Colonic mucosa (tissue), 4 donors: ENCODE results near the gene PLCG2. TPM values are rescaled to one million over a fixed set of nuclear protein-coding genes. Genes with fewer than 3 reads are reported as not detected.
A peak's percentile ranks its signal among the peaks of the same experiment; 100 is the strongest.

Experiments used
- DNase-seq: peaks from one replicate; pipeline ENCODE4 v3.0.0-alpha.2; 2020
- H3K27ac ChIP-seq: fragments of 200-600 bp; one replicate; pipeline ENCODE4 v1.8.0; 2021
- H3K27me3 ChIP-seq: fragments of 200-600 bp; one replicate; pipeline ENCODE4 v1.8.0; 2021
- H3K36me3 ChIP-seq: fragments of 200-600 bp; one replicate; pipeline ENCODE4 v1.8.0; 2021
- H3K4me1 ChIP-seq: fragments of 200-600 bp; one replicate; pipeline ENCODE4 v1.8.0; 2021; ENCODE audit warnings: mild to moderate bottlenecking
- H3K4me3 ChIP-seq: fragments of 200-600 bp; one replicate; pipeline ENCODE4 v1.8.0; 2021
- H3K9ac ChIP-seq, 2 donors: one replicate each; pipeline ENCODE4 v1.7.0; 2013; ENCODE audit warnings: control low read depth in 2 of 2, low read depth in 2 of 2, low read length in 2 of 2
- H3K9me3 ChIP-seq: fragments of 200-600 bp; one replicate; pipeline ENCODE4 v1.8.0; 2021
- intact Hi-C: fragments of 100-400 bp; cut with DNase I; formaldehyde crosslinking; loops from one replicate; pipeline ENCODE4 v1.14.1; 2022
- total RNA-seq, 2 donors: library from RNA; stranded (reverse); fragmentation: NEBNext Ultra II Directional in 1 of 2; extraction: Animal tissue kit (Norgen Biotek cat#: 25700) in 1 of 2; gene quantifications; one replicate each; pipeline ENCODE4 v1.2.1, GENCODE V29; 2021
- TF ChIP-seq, protein P1 (sequence below): fragments of 200-600 bp; IDR thresholded peaks from one replicate; pipeline ENCODE4 v1.8.0; 2022; ENCODE audit warnings: antibody characterized with exemption, mild to moderate bottlenecking
- donor health status: healthy.
- donor health status: DM: no; HTN: no; CAD: no.
- donor health status: DM: no; HTN: no; CAD: no.

PLCG2 gene
- total RNA-seq, 2 donors from 2014 or later: 9.1 to 9.6 TPM

GRCh38 chr16:81813648-81814047 lies 34.6 kb downstream of the PLCG2 start:
- Histone ChIP-seq H3K9me3 (no peaks in the 10 kb centered on the region), H3K4me1 (no peaks in the 10 kb centered on the region)
- TF ChIP-seq, protein P1, sequence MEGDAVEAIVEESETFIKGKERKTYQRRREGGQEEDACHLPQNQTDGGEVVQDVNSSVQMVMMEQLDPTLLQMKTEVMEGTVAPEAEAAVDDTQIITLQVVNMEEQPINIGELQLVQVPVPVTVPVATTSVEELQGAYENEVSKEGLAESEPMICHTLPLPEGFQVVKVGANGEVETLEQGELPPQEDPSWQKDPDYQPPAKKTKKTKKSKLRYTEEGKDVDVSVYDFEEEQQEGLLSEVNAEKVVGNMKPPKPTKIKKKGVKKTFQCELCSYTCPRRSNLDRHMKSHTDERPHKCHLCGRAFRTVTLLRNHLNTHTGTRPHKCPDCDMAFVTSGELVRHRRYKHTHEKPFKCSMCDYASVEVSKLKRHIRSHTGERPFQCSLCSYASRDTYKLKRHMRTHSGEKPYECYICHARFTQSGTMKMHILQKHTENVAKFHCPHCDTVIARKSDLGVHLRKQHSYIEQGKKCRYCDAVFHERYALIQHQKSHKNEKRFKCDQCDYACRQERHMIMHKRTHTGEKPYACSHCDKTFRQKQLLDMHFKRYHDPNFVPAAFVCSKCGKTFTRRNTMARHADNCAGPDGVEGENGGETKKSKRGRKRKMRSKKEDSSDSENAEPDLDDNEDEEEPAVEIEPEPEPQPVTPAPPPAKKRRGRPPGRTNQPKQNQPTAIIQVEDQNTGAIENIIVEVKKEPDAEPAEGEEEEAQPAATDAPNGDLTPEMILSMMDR: no peak

DNA sequence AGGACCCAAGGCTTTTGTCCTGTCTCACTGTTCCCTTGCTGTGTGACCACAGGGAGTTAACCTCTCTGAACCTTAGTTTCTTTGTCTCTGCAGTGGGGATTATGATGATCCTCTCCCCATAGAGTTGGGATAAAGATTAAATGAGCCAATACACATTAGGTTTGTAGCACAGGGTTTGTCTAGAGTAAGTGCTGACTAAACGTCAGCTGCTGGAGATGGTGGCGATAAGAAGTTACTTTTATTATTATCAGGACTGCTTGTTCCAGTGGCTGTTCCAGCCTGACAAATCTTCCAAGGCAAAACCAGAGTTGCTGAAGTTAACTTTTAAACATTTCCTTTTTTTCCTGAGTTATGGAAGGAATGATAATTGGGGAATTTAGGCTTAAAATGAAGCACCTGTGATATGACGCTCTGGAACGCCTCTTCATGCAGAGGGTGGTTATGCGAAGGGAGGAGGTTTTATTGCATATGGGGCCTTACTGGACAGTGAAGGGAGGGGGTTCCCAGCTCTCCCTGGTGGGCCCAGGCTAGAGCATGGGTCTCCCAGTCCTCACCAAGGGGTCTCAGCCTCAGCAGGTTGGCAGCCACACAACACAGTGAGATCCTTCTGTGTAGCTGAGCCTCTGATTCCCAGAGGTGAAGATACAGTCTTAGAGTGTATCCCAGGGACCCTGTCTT lies 35.8 kb downstream of the PLCG2 start:
- H3K4me1 ChIP-seq: no peaks in the 10 kb centered on the region
- TF ChIP-seq, protein P1: no peak
- H3K27me3 ChIP-seq: no peaks in the 10 kb centered on the region
- H3K9me3 ChIP-seq: no peaks in the 10 kb centered on the region
- H3K36me3 ChIP-seq: no peaks in the 10 kb centered on the region
- H3K4me3 ChIP-seq: no peak overlapping the region
- peak overlapping the region in 1 of 2 donors; percentile 1 for H3K9ac ChIP-seq
- no peak for DNase-seq
- no peak overlapping the region for H3K27ac ChIP-seq
- intact Hi-C loops: no loop called here

More at GRCh38 chr16:81813648-81814047, 34.6 kb downstream of the PLCG2 start:
- no peak overlapping the region for H3K4me3 ChIP-seq
- no peak for DNase-seq
- intact Hi-C loops: no loop called here
- H3K27ac ChIP-seq: no peak overlapping the region
- no peaks in the 10 kb centered on the region for H3K36me3 ChIP-seq
- no peaks in the 10 kb centered on the region for H3K27me3 ChIP-seq
- no peak overlapping the region for H3K9ac ChIP-seq

GRCh38 chr16:81815429-81815766 lies 36.3 kb downstream of the PLCG2 start:
- intact Hi-C loops: no loop called here
- Histone ChIP-seq H3K9me3 (no peaks in the 10 kb centered on the region), H3K27ac (no peak overlapping the region), H3K36me3 (no peaks in the 10 kb centered on the region), H3K4me3 (no peak overlapping the region), H3K9ac (no peak overlapping the region), H3K4me1 (no peaks in the 10 kb centered on the region), H3K27me3 (no peaks in the 10 kb centered on the region)
- TF ChIP-seq, protein P1: no peak
- DNase-seq: no peak

GRCh38 chr16:81816351-81816750 lies 37.3 kb downstream of the PLCG2 start:
- Histone ChIP-seq H3K9me3 (no peaks in the 10 kb centered on the region), H3K4me1 (no peaks in the 10 kb centered on the region), H3K27me3 (no peaks in the 10 kb centered on the region), H3K27ac (no peak overlapping the region), H3K4me3 (no peak overlapping the region), H3K9ac (no peak overlapping the region), H3K36me3 (no peaks in the 10 kb centered on the region)
- no peak for DNase-seq
- intact Hi-C loops: no loop called here
- TF ChIP-seq, protein P1: no peak

- no peak overlapping the region for H3K4me3 ChIP-seq
- H3K4me1 ChIP-seq: no peaks in the 10 kb centered on the region
- intact Hi-C loops: no loop called here
- no peak overlapping the region for H3K27ac ChIP-seq
- H3K27me3 ChIP-seq: no peaks in the 10 kb centered on the region
- H3K9ac ChIP-seq: no peak overlapping the region
- TF ChIP-seq, protein P1: no peak
- no peaks in the 10 kb centered on the region for H3K9me3 ChIP-seq
- H3K36me3 ChIP-seq: no peaks in the 10 kb centered on the region
- no peak for DNase-seq
These were observed 37.7 kb downstream of the PLCG2 start for GRCh38 chr16:81816793-81817210.
